ENCODE data around the gene ZNF256.
"Not testable (repeated sequence)": the region's sequence is repeated elsewhere in the genome, so short reads cannot be mapped to it uniquely, and the experiment has no call there.

Gene ZNF256

DNA sequence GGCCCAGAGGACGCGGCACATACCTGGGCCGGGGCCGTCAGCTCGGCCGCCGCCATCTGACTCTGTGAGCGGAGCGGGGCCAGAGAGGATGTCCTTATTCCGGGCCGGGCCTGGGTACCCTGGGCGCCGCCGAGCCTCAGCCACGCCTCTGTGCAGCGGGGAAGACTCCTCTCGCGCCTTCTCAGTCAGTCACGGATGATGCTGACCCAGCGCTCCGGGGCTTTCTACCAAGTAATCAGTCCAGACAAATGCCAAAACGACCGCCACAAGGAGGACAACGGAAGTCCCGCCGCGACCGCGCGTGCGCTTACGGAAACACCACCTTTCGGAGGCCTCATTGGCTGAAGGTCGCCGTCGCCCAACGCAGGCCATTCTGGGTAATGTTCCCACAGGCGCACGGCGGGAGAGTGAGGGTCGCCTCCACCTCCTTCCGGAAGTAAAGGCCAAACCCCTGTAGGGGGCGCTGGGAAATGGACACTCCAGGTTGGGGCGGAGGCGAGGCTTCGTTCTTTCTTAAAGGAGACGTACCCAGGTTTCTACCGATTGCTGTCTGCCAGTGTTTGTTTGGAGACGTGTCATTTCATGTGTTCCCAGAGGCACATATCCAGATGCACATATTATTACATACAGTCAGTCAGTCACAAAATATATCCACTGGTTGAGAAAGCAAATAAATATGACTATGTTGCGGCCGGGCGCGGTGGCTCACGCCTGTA, at the start of gene ZNF256:
ZNF256 (minus strand) TSS at position 288 of the 716 bp plus-strand sequence; CDS start at position 56, 232 bp downstream.
- DNase-seq: peak; percentile 87 to 99 (median 97)
- intact Hi-C loops (cut with DNase I): loop anchor here (10.0 kb wide), 1 partner anchor 57 kb away; the partner anchor contains the start of gene ZNF606

DNA sequence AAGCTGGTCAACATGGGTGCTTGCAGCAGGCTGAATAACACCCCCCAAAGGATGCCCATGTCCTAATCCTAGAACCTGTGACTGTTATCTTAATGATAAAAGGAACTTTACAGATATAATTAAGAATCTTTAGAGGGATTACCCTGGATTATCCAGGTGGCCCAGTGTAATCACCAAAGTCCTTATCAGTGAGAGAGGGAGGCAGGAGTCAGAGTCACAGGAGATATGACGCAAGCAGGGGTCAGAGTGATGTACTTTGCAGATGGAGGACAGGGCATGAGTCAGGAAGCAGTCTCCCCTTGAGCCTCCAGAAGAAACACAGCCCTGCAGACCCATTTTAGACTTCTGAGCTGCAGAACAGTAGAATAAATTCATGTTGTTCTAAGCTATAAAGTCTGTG, 45.3 kb upstream of the ZNF256 start:
- no peak for DNase-seq
- intact Hi-C loops (cut with DNase I): no loop called here

DNA sequence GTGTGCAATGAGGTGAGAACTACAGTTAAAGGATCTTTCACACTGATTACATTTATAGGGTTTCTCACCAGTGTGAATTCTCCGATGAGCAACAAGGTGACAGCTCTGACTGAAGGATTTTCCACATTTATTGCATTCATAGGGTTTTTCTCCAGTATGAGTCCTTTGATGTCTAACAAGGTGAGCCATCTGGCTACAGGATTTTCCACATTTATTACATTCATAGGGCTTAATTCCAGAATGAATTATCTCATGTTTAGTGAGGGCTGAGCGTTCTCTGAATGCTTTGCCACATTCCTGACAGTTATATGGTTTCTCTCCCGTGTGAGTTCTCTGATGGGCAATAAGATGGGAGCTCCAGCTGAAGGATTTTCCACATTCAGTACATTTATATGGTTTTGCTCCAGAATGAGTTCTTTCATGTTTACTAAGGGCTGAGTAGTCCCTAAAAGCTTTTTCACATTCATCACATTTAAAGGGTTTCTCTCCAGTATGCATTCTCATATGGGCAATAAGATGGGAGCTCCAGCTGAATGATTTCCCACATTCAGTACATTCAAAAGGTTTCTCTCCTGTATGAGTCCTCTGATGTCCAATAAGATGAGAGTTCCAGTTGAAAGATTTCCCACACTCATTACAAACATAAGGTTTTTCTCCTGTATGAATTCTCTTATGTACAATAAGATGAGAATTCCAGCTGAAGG, 31.2 kb upstream of the ZNF256 start:
- DNase-seq: no peak
- intact Hi-C loops (cut with DNase I): no loop called here

DNA sequence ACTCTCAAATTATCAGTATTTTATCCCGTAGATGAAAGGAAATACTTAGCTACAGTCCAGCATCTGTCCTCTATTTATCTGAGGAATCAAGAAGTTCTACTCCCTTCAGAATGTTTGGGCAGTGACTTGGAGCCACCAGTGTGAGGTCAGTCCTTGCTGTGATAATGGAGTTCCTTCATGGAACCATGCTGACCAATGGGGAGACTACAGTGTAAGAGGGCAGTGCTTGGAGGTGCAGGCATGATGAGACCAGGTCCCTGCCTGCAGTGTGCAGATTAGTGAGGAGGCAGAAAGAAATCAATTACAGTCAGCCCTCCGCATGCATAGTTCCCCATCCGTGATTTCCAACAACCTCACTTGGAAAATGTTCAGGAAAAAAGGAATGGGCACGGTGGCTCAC, 26.9 kb upstream of the ZNF256 start, which contains the start of gene C19orf18:
C19orf18 (minus strand) TSS at position 101 of the 400 bp plus-strand sequence. CDS start 102 bp downstream, outside the sequence.
- intact Hi-C loops (cut with DNase I): no loop called here
- no peak for DNase-seq

DNA sequence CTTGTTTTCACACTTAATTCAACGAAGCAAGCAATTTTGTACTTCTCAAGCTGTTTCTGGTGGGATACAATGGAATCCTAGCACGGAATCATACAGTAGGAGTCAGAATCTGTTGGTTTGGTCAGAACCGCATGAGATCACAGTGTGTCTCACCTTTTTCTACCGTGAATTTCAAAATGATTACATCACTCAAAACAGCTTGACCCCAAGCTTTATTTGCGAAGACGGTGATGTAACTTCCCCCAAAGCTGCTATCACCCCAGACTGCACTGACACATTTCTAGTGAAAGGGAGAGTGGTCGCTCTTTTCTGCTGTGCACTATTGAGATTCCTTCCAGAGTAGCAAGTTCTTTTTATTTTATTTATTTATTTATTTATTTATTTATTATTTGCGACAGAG, 17.3 kb upstream of the ZNF256 start:
- intact Hi-C loops (cut with DNase I): no loop called here
- DNase-seq: peak in 1 of 10 donors; percentile 6

DNA sequence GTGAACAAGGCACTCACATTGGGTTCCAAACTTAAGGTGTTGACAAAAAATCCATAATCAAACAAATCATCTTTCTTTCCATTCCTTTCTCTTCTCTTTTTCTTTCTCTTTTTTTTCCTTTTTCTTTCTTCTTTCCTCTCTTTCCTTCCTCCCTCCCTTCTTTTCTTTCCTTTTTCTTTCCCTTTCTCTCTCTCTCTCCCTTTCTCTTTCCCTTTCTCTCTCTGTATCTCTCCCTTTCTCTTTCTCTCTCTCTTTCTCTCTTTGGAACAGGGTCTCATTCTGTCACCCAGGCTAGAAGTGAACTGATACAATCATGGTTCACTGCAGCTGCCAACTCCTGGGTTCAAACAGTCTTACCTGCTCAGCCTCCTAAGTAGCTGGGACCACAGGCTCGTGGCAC, 14.3 kb upstream of the ZNF256 start:
- no peak for DNase-seq
- intact Hi-C loops (cut with DNase I): no loop called here

DNA sequence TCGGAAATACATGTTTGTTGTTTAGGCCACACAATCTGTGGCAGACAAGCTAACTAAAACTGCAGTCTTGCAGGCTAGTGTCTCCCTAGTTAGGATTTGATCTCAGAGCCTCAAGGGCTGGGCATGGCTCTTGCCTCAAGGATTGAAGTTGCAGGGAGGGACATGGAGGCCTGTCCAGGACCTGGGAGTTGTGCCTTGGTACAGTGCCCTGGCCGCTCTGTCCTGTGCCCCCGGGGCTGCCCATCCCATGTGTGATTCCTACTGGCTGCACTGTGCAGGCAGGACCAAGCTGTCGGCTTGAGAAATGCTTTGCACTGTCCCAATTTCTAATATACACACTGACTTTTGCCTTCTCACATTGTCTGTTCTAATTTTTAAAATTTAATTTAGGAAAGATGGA, 7.5 kb upstream of the ZNF256 start:
- intact Hi-C loops (cut with DNase I): no loop called here
- peak in 1 of 10 donors; percentile 25 for DNase-seq

DNA sequence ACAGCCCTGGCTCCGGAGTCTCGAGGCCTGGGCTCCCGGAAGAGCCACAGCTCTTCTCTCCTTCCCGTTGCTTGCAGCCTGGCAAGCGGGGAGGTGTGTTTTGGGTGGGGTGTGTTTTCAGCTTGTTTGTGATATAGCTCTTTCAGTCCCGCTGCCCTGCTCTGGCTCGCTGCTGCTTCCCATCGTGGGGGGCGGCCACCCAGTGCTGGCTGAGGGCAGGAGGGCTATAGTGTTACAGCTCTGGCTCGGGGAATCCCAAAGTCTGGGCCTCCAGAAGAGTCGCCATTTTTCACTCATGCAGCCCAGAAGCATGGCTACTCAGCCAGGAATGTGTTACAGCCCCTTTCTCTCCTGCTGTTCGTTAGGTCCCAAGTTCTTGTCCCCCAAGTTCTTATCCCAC, 2.2 kb upstream of the ZNF256 start:
- intact Hi-C loops (cut with DNase I): loop anchor here (10.0 kb wide), 1 partner anchor 55 kb away; the partner anchor contains the start of gene ZNF606
- DNase-seq: no peak

DNA sequence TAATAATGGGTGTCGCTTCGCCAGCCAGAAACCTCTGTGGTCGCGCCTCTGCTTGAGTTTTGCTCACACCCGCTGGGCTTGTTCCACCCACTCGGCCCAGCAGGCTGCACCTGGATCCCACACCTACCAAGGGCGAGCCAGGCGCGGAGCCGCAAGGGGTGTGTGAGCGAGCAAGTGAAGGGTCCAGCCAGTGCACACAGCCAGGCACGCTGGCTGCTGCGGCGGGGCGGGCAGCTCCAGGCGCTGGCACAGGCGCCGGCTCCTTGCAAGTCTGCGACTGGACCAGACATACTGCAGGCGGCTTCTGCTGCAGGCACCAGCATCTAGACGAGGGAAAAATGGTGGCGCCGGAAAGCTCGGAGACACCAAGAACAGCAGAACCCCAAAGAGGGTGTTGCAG, 1.8 kb upstream of the ZNF256 start:
- peak in 1 of 10 donors; percentile 77 for DNase-seq
- intact Hi-C loops (cut with DNase I): loop anchor here (10.0 kb wide), 1 partner anchor 56 kb away; the partner anchor contains the start of gene ZNF606

DNA sequence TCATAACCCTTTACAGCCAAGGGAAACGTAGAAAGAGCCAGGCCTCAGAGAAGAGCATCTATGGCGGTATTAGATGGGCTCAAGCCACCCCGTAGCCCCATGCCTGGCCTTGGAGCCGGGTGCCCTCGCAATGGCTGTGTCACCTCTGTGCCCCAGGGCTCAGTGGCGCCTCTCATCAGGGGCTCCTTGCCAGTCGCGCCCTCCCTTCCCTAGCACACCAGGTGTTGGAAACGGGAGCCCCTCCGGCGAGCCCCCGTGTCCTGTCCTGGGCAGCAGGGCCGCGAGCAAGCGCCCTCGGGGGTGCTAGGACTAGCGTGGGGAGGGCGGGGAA, 453 bp downstream of the ZNF256 start:
- peak in 1 of 10 donors; percentile 82 for DNase-seq
- intact Hi-C loops (cut with DNase I): loop anchor here (10.0 kb wide), 1 partner anchor 58 kb away; the partner anchor contains the start of gene ZNF606

DNA sequence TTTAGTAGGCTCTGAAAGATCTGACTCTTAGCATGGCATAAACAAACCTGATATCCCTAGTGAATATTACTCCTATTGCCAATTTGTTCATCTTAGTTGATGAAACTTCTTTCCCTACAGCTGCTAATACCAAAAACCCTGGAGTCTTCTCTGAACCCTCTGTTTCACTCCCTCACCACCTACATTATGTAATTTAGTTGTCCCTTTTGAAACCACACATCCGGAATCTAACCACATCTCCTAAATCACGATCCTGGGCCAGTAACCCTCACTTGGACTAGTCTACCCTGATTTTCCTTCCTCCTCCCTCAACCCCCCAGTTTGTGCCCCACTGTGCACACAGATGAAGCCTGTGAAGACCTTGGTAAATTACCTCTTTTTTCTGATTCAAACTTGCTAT, 1.2 kb downstream of the ZNF256 start:
- intact Hi-C loops (cut with DNase I): loop anchor here (10.0 kb wide), 1 partner anchor 58 kb away; the partner anchor contains the start of gene ZNF606
- no peak for DNase-seq

DNA sequence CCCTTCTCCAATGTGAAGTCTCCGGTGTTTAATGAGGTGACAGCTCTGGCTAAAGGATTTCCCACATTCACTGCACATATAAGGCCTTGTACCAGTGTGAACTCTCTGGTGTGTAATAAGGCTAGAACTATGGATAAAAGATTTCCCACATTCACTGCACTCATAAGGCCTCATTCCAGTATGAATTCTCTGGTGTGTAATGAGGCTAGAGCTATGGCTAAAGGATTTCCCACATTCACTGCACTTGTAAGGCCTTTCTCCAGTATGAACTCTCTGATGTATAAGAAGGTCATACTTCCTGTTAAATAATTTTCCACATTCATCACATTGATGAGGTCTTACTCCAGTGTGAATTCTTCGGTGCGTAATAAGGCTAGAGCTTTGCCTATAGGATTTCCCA, 5.9 kb downstream of the ZNF256 start:
- intact Hi-C loops (cut with DNase I): loop anchor here (10.0 kb wide), 1 partner anchor 63 kb away; the partner anchor contains the start of gene ZNF606

DNA sequence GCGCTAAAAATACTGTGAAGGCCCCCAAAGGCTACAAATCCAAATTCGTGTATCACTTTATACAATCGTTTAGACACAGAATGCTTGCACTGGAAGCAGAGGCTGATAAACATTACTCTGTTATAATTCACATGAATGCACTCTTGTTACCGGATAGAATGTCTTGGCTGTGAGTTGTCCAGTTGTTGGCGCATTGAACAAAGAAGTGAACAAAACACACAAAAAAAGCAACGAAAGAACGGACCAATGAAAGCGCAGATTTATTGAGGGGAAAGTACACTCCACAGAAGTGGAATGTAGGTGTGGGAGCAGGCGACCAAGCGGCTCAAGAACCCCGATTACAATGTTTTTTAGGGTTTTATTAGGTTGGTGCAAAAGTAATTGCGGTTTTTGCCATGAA, 11.8 kb downstream of the ZNF256 start:
- no peak for DNase-seq
- intact Hi-C loops (cut with DNase I): loop anchor here (10.0 kb wide), 1 partner anchor 219 kb away; the partner anchor contains the start of gene ZNF329

More for the DNA sequence above, 5.9 kb downstream of the ZNF256 start:
- DNase-seq: no peak

DNA sequence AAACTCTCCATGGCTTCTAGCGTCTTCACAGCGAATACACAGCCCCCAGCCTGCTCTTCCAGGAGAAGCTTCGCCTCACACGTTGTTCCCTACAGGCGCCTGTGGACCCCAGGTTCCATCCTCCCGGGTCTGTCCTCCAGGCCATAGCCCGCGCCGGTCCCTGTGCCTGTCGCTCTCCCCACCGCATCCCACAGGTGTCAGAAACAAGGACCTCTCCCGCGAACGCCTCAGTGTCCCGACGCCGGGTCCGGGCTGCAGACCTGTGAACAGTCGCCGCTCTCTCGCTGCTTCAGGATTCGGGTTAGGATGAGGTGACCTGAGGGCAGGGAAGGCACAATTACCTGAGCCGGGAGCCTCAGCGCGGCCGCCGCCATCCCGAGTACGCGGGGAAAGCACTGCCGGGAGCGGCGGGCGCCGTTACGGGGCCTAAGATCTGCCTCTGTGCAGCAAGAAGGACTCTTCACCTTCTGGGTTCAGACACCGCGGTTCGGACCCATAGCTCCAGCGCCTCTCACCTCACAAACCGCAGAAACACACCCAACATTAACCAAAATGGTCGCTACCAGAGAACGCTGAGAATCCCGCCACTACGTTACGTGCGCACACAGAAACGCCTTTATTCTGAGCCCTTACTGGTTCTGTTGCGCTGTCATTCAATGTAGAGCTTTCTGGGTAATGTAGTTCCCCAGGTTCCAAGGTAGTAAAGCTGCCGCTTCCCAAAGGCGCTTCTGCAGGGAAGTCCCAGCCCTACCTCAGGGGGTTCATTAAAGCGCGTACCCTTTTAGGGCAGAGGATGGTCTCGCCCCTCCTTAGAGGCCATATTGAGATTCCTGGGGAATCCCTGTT, 12.5 kb downstream of the ZNF256 start, which contains the start of gene ZNF418:
ZNF418 (minus strand) TSS at position 583 of the 846 bp plus-strand sequence. CDS start 1,580 bp downstream, outside the sequence.
- intact Hi-C loops (cut with DNase I): loop anchor here (10.0 kb wide), 1 partner anchor 220 kb away; the partner anchor contains the start of gene ZNF329
- DNase-seq: peak; percentile 45 to 96 (median 76)

DNA sequence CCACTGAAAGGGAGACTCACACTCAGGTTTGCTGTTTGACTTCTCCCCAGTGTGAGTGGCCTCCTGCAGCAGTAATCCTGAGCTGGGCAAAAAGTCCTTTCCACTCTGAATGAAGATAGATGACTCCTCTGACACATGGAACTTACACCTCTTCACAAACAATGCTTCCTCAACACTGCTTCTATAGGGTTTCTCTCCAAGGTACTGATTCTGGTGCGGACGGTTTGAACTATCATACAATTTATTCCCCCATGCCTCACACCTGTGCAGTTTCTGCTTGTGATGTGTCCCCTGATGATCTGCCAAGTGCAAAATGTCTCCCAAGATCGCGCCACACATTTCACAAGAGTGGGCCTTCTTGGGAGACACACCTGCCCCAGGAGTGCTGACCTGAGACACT, 19.9 kb downstream of the ZNF256 start:
- intact Hi-C loops (cut with DNase I): no loop called here
- no peak for DNase-seq

DNA sequence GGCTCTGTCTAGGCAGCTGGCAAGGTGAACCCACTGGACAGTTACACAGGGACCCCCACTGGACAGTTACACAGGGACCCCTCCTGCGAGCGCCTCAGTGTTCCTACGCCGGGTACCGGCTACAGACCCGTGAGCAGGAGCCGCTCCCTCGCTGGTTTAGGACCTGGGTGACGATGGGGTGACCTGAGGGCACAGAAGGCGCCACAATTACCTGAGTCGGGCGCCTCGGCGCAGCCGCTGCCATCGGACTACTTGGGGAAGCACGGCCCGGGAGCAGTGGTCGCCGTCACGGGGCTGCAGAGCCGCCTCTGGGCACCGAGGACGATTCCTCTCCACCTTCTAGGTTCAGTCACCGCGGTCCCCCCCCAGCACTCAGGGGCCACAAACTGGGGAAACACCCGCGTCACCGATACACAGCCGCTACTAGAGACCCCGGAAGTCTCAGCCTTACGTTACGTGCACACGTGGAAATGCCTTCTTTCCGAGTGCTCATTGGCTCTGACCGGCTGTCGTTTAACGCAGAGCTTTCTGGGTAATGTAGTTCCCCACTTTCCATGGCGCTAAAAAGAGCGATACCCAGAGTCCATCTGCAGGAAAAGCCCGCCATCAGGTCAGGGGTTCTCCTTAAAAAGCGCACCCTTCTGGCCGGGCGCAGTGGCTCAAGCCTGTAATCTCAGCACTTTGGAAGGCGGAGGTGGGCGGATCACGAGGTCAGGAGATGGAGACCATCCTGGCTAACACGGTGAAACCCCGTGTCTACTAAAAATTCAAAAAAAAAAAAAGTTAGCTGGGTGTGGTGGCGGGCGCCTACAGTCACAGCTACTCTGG, 31.1 kb downstream of the ZNF256 start, which contains the start of gene ZNF417:
ZNF417 (minus strand) TSS at position 425 of the 828 bp plus-strand sequence; CDS start at position 244, 181 bp downstream.
- DNase-seq: peak; percentile 69 to 98 (median 87)
- intact Hi-C loops (cut with DNase I): not testable (repeated sequence)

DNA sequence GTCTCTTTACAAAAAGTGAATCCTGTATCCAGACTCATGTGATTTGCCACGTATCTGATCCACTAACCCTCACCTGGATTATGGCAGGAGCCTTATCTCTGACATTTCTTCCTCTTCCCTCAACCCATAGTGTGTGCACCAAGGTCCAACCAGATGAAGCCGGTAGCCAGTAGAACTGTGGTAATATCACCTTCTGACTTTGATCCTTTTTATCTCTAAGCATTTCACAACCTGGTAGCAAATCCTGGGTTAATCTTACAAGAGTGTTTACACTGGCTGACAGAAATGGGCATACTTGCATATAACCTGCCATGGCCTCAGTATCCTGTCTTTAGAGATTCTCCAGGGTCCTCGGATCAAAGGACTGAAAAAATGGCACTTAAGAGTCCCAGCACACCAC, 33.0 kb downstream of the ZNF256 start:
- no peak for DNase-seq
- intact Hi-C loops (cut with DNase I): no loop called here

DNA sequence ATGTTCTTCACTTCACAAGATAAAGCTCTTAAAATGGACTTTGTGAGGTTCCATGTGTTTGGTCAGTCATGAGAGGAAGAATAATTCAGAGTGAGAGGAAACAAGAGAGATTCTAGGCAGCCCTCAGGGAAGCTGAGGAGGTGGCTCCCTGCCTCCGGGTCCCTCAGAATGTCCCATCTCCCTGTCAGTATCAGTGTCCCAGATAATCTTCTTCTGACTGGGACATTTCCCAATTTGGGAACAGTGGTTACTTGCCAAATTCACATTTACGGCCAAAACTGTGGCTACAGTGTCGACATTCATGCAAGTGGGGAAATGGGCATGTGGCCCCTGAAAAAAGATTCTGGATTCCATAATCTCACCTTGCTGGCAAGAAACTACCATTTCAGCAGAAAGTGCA, 40.1 kb downstream of the ZNF256 start:
- intact Hi-C loops (cut with DNase I): no loop called here
- no peak for DNase-seq

DNA sequence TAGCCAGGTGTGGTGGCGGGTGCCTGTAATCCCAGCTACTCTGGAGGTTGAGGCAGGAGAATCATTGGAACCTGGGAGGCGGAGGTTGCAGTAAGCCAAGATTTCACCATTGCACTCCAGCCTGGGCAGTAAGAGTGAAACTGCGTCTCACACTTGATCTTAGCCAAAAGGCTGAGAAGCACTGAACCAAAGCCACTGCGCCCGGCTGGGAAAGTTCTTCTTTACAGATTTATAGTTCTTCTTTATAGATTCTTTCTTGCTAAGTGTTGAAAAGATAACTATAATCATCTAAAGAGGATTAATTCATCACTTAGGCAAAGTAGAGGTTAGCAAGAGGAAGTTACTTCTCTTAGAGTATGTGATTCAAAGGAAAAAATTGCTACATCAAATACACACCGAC, 42.2 kb downstream of the ZNF256 start:
- intact Hi-C loops (cut with DNase I): no loop called here
- no peak for DNase-seq

All from posterior cingulate gyrus (tissue), 11 donors.